AG04450 (cell line): Measurements from ENCODE around the gene CEP78. TPM values are rescaled to one million over a fixed set of nuclear protein-coding genes. Genes with fewer than 3 reads are reported as not detected.

Experiments used
- CTCF ChIA-PET: fragments of 300-600, 350-600 bp; formaldehyde crosslinking; extraction: SDS; loops from one replicate; lab custom pipeline; 2022; ENCODE audit warnings: antibody characterized with exemption, inconsistent platforms; lab: Charles Lee
- POLR2A ChIA-PET: fragments of 350-600 bp; formaldehyde crosslinking; extraction: SDS; loops from one replicate; lab custom pipeline; 2021; ENCODE audit warnings: antibody characterized with exemption, inconsistent platforms; lab: Yijun Ruan, JAX
- DNase-seq: peaks from one replicate; pipeline ENCODE4 v3.0.0-alpha.2; 2011; ENCODE audit warnings: low read depth, low spot score
- H3K27ac ChIP-seq: one replicate; pipeline ENCODE4 v1.5.1; 2012; ENCODE audit warnings: low read depth, low read length, control low read depth
- H3K27me3 ChIP-seq: one replicate; pipeline ENCODE4 v1.6.0; 2012; ENCODE audit warnings: low read length; ENCODE audit not compliant: control insufficient read depth, insufficient read depth
- H3K4me3 ChIP-seq: 2 replicates; pipeline ENCODE4 v1.5.1; 2011; ENCODE audit warnings: mild to moderate bottlenecking, low read depth, low read length, control low read depth
- H3K9me3 ChIP-seq: 2 replicates; pipeline ENCODE4 v1.5.1; 2012; ENCODE audit warnings: low read length; ENCODE audit not compliant: control insufficient read depth, insufficient read depth
- CTCF ChIP-seq: IDR thresholded peaks from 2 replicates; pipeline ENCODE4 v1.5.1; 2011; ENCODE audit warnings: low read depth, low read length, control low read depth, inconsistent platforms
- polyA plus RNA-seq: library from polyadenylated mRNA; depleted of rRNA; stranded (reverse); fragments of >200 nt; gene quantifications from 2 replicates; pipeline ENCODE4 v1.2.3, GENCODE V29; 2011

Gene CEP78
- polyA plus RNA-seq, 1 experiment: 11.0 TPM

- DNase-seq: no peak
- H3K9me3 ChIP-seq: no peaks in the 10 kb centered on the region
- ChIA-PET CTCF (no interaction called here), POLR2A (no interaction called here)
- H3K4me3 ChIP-seq: no peak overlapping the region
- no peak overlapping the region for H3K27ac ChIP-seq
- no peak for TF ChIP-seq CTCF
- no peaks in the 10 kb centered on the region for H3K27me3 ChIP-seq
Observed at GRCh38 chr9:78324068-78324650, 88.3 kb downstream of the CEP78 start.

- no peak for DNase-seq
- Histone ChIP-seq H3K9me3 (no peaks in the 10 kb centered on the region), H3K27ac (no peak overlapping the region), H3K27me3 (no peaks in the 10 kb centered on the region), H3K4me3 (no peak overlapping the region)
- CTCF ChIA-PET: no interaction called here
- TF ChIP-seq CTCF: no peak
- POLR2A ChIA-PET: interaction anchor here (0.6 kb wide), 1 partner anchor 69 kb away, joined by 6 read pairs; no protein-coding TSS in a partner anchor
Observed at GRCh38 chr9:78324682-78325081, 88.8 kb downstream of the CEP78 start.

GRCh38 chr9:78325343-78325742 is 89.5 kb downstream of the CEP78 start:
- POLR2A ChIA-PET: interaction anchor here (0.6 kb wide), 1 partner anchor 69 kb away, joined by 6 read pairs; no protein-coding TSS in a partner anchor
- CTCF ChIA-PET: no interaction called here
- DNase-seq: no peak
- Histone ChIP-seq H3K27ac (no peak overlapping the region), H3K27me3 (no peaks in the 10 kb centered on the region), H3K9me3 (no peaks in the 10 kb centered on the region), H3K4me3 (no peak overlapping the region)
- no peak for TF ChIP-seq CTCF

- H3K9me3 ChIP-seq: no peaks in the 10 kb centered on the region
- DNase-seq: no peak
- no peak for TF ChIP-seq CTCF
- no peaks in the 10 kb centered on the region for H3K27me3 ChIP-seq
- no peak overlapping the region for H3K4me3 ChIP-seq
- POLR2A ChIA-PET: no interaction called here
- H3K27ac ChIP-seq: no peak overlapping the region
- CTCF ChIA-PET: interaction anchor here (0.6 kb wide), 1 partner anchor 727 kb away, joined by 3 read pairs; no protein-coding TSS in a partner anchor
Observed at GRCh38 chr9:78325846-78326360, 90.0 kb downstream of the CEP78 start.

- CTCF ChIA-PET: no interaction called here
- no peak overlapping the region for H3K27ac ChIP-seq
- no peak overlapping the region for H3K4me3 ChIP-seq
- no peaks in the 10 kb centered on the region for H3K9me3 ChIP-seq
- POLR2A ChIA-PET: no interaction called here
- no peak for DNase-seq
- H3K27me3 ChIP-seq: no peaks in the 10 kb centered on the region
- TF ChIP-seq CTCF: no peak
Observed at GRCh38 chr9:78326564-78326963, 90.7 kb downstream of the CEP78 start.
